ENCODE results near the gene SHQ1. TPM values are rescaled to one million over a fixed set of nuclear protein-coding genes. Genes with fewer than 3 reads are reported as not detected.

The SHQ1 gene
- total and polyA plus RNA-seq, 9 of the 15 experiments (the other 6 are each of a cell fraction or from before 2014, with no cell fraction given) = 9.2 to 25.0 (median 14.1) TPM

DNA sequence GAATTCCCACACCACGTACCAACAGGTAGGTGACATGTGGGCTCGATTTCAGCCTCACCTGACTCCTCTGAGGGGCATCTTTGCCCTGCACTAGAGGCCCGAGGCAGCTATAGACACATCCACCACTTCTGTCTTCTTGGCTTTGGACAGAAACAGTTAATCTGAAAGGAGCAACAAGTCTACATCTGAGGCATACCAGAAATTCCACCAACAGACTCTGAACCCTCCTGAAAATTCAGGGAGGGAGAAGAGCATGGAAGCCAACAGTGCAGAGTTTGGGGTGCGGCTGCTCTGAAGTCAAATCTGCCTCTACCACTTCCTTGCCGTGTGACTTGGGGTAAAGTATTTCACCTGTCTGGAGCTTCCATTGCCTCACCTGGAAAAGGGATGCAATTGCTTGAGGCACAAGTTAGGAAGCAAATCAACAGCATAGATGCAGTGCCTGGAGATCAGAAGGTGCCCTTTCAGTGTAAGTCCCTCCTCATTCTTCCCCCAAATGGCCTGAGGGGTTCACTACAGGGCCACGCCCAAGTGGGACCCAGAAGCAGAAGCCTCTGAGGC lies 119.8 kb downstream of the SHQ1 start:
- Histone ChIP-seq H2AFZ (ENCODE audit: low read depth, low read length) (no peak overlapping the region), H3K4me3 (no peak overlapping the region), H3K4me2 (ENCODE audit: insufficient read depth, low read length) (no peak overlapping the region)
- TF ChIP-seq, protein P1, sequence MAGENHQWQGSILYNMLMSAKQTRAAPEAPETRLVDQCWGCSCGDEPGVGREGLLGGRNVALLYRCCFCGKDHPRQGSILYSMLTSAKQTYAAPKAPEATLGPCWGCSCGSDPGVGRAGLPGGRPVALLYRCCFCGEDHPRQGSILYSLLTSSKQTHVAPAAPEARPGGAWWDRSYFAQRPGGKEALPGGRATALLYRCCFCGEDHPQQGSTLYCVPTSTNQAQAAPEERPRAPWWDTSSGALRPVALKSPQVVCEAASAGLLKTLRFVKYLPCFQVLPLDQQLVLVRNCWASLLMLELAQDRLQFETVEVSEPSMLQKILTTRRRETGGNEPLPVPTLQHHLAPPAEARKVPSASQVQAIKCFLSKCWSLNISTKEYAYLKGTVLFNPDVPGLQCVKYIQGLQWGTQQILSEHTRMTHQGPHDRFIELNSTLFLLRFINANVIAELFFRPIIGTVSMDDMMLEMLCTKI (IDR thresholded peaks at IDR 0.05; ENCODE audit: partially characterized antibody) = no peak
- TF ChIP-seq SP2 (IDR thresholded peaks at IDR 0.05; ENCODE audit: extremely low read depth, low read depth, low read length, poor library complexity, severe bottlenecking) = no peak
- TF ChIP-seq DIDO1 (tag; IDR thresholded peaks at IDR 0.05; ENCODE audit: low read depth) = no peak
- no peak for TF ChIP-seq MYNN (IDR thresholded peaks at IDR 0.05)
- TF ChIP-seq MYNN (CRISPR knock-in tag; IDR thresholded peaks at IDR 0.05) = no peak
- TF ChIP-seq, protein P2, sequence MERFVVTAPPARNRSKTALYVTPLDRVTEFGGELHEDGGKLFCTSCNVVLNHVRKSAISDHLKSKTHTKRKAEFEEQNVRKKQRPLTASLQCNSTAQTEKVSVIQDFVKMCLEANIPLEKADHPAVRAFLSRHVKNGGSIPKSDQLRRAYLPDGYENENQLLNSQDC (CRISPR knock-in tag; IDR thresholded peaks at IDR 0.05) = no peak
- TF ChIP-seq ARID2 (IDR thresholded peaks at IDR 0.05) = no peak
- no peak for TF ChIP-seq NR3C1 (CRISPR knock-in tag; IDR thresholded peaks at IDR 0.05)
- TF ChIP-seq, protein P3, sequence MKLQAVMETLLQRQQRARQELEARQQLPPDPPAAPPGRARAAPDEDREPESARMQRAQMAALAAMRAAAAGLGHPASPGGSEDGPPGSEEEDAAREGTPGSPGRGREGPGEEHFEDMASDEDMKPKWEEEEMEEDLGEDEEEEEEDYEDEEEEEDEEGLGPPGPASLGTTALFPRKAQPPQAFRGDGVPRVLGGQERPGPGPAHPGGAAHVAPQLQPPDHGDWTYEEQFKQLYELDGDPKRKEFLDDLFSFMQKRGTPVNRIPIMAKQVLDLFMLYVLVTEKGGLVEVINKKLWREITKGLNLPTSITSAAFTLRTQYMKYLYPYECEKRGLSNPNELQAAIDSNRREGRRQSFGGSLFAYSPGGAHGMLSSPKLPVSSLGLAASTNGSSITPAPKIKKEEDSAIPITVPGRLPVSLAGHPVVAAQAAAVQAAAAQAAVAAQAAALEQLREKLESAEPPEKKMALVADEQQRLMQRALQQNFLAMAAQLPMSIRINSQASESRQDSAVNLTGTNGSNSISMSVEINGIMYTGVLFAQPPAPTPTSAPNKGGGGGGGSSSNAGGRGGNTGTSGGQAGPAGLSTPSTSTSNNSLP (IDR thresholded peaks at IDR 0.05; ENCODE audit: borderline replicate concordance, low read depth, low read length) = no peak
- no peak for TF ChIP-seq CBFB (CRISPR knock-in tag; IDR thresholded peaks at IDR 0.05)
- TF ChIP-seq, protein P4, sequence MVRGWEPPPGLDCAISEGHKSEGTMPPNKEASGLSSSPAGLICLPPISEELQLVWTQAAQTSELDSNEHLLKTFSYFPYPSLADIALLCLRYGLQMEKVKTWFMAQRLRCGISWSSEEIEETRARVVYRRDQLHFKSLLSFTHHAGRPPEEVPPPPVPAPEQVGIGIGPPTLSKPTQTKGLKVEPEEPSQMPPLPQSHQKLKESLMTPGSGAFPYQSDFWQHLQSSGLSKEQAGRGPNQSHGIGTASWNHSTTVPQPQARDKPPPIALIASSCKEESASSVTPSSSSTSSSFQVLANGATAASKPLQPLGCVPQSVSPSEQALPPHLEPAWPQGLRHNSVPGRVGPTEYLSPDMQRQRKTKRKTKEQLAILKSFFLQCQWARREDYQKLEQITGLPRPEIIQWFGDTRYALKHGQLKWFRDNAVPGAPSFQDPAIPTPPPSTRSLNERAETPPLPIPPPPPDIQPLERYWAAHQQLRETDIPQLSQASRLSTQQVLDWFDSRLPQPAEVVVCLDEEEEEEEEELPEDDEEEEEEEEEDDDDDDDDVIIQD (CRISPR knock-in tag; IDR thresholded peaks at IDR 0.05) = no peak
- TF ChIP-seq FOXK2 (conservative IDR thresholded peaks at IDR 0.05 in 1 of 2, IDR thresholded peaks at IDR 0.05 in 1 of 2; ENCODE audit: low read depth in 2 of 2) = no peak
- TF ChIP-seq, protein P5, sequence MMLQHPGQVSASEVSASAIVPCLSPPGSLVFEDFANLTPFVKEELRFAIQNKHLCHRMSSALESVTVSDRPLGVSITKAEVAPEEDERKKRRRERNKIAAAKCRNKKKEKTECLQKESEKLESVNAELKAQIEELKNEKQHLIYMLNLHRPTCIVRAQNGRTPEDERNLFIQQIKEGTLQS (IDR thresholded peaks at IDR 0.05) = no peak
- TF ChIP-seq, protein P5 (CRISPR knock-in tag; conservative IDR thresholded peaks at IDR 0.05) = no peak
- TF ChIP-seq, protein P6, sequence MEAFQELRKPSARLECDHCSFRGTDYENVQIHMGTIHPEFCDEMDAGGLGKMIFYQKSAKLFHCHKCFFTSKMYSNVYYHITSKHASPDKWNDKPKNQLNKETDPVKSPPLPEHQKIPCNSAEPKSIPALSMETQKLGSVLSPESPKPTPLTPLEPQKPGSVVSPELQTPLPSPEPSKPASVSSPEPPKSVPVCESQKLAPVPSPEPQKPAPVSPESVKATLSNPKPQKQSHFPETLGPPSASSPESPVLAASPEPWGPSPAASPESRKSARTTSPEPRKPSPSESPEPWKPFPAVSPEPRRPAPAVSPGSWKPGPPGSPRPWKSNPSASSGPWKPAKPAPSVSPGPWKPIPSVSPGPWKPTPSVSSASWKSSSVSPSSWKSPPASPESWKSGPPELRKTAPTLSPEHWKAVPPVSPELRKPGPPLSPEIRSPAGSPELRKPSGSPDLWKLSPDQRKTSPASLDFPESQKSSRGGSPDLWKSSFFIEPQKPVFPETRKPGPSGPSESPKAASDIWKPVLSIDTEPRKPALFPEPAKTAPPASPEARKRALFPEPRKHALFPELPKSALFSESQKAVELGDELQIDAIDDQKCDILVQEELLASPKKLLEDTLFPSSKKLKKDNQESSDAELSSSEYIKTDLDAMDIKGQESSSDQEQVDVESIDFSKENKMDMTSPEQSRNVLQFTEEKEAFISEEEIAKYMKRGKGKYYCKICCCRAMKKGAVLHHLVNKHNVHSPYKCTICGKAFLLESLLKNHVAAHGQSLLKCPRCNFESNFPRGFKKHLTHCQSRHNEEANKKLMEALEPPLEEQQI (IDR thresholded peaks at IDR 0.05) = no peak

More for the DNA sequence above, 119.8 kb downstream of the SHQ1 start:
- no peaks in the 10 kb centered on the region for H4K20me1 ChIP-seq (replicated peaks; ENCODE audit: control insufficient read depth, insufficient read depth, low read length)
- CTCF ChIA-PET (ENCODE audit: low intra/inter-chr PET ratio) = no interaction called here
- WGBS (ENCODE audit: insufficient coverage, low coverage, missing lambda C conversion rate) = 49% methylated on average over 6 of the region's 6 CpGs
- H3K9me1 ChIP-seq (ENCODE audit: control insufficient read depth, insufficient read depth, low read length) = no peaks in the 10 kb centered on the region
- POLR2A ChIA-PET = no interaction called here
- in situ Hi-C loops (cut with MboI) = no loop called here
- H3K27me3 ChIP-seq (ENCODE audit: control insufficient read depth in 2 of 2, insufficient read depth in 2 of 2, low read length in 2 of 2) = no peaks in the 10 kb centered on the region
- no peaks in the 10 kb centered on the region for H3K9me3 ChIP-seq (replicated peaks; ENCODE audit: control insufficient read depth, insufficient read depth, low read depth, low read length)
- ATAC-seq (no peak), DNase-seq (ENCODE audit: extremely low read depth in 1 of 4, low spot score in 3 of 4) (no peak), FAIRE-seq (no peak)
- no peak overlapping the region for H3K9ac ChIP-seq (ENCODE audit: insufficient read depth in 1 of 2, low read depth in 2 of 2, low read length in 2 of 2)
- H3K36me3 ChIP-seq (ENCODE audit: control insufficient read depth, insufficient read depth, low read length) = no peaks in the 10 kb centered on the region
- peaks cover 4 to 8% of the 10 kb centered on the region in 2 experiments; a peak in 3 of 5 replicates for H3K4me1 ChIP-seq (replicated peaks in 1 of 2; ENCODE audit: control insufficient read depth in 2 of 2, insufficient read depth in 2 of 2, low read length in 2 of 2)
- intact Hi-C loops (cut with micrococcal nuclease) = no loop called here
- BruUV-seq (replicated peaks) = no TSS peak
- H3K27ac ChIP-seq (ENCODE audit: extremely low read depth, low read depth, low read length) = no peak overlapping the region
- no peaks in the 10 kb centered on the region for H3K79me2 ChIP-seq (ENCODE audit: control insufficient read depth, insufficient read depth, low read length)
